HCT116 (cell line): ENCODE results near the gene NEK11.

Experiments used
- CEBPB ChIP-seq: IDR thresholded peaks from 2 replicates; pipeline ENCODE4 v1.6.1; 2012; ENCODE audit warnings: low read depth
- CTCF ChIP-seq, 3 experiments: fragments of 200-600 bp in 1 of 3; sonication (generic) in 1 of 3; IDR thresholded peaks in 2 of 3; conservative IDR thresholded peaks in 1 of 3; 2 replicates each; pipeline ENCODE4 v1.5.1; 2012 to 2017; ENCODE audit warnings: low read depth in 2 of 3, low read length in 2 of 3, antibody characterized with exemption in 1 of 3, borderline replicate concordance in 1 of 3, control low read depth in 1 of 3, mild to moderate bottlenecking in 1 of 3, mixed read lengths in 1 of 3, mixed run types in 1 of 3, moderate library complexity in 1 of 3; ENCODE audit not compliant: insufficient read depth in 1 of 3
- EZH2 ChIP-seq: fragments of 200-600 bp; sonication (generic); IDR thresholded peaks from 2 replicates; pipeline ENCODE4 v1.6.1; 2017; ENCODE audit warnings: antibody characterized with exemption, mixed run types
- EZH2phosphoT487 ChIP-seq: fragments of 200-600 bp; IDR thresholded peaks from 2 replicates; pipeline ENCODE4 v1.6.1; 2018; ENCODE audit warnings: antibody characterized with exemption, borderline replicate concordance
- MAX ChIP-seq: IDR thresholded peaks from 2 replicates; pipeline ENCODE4 v1.6.1; 2012
- SRF ChIP-seq: IDR thresholded peaks from 2 replicates; pipeline ENCODE4 v1.6.1; 2012; ENCODE audit warnings: low read depth
- TCF7L2 ChIP-seq: IDR thresholded peaks from 2 replicates; pipeline ENCODE4 v1.7.0; 2011; ENCODE audit warnings: borderline replicate concordance, inconsistent platforms; ENCODE audit not compliant: insufficient read depth, insufficient read length; ENCODE audit errors: extremely low read depth
- ZFX ChIP-seq: fragments of 450-650 bp; IDR thresholded peaks from 2 replicates; pipeline ENCODE4 v1.6.1; 2017
- ZNF274 ChIP-seq: fragments of 200-500 bp; sonication (Bioruptor generic); IDR thresholded peaks from 2 replicates; pipeline ENCODE4 v1.6.1; 2014; ENCODE audit warnings: mild to moderate bottlenecking, low read depth, low read length, inconsistent platforms
- TF ChIP-seq, protein P1 (sequence below): IDR thresholded peaks from 2 replicates; pipeline ENCODE4 v1.6.1; 2012
- TF ChIP-seq, protein P2 (sequence below): IDR thresholded peaks from 2 replicates; pipeline ENCODE4 v1.6.1; 2012; ENCODE audit warnings: low read depth

- no peak for TF ChIP-seq CTCF (IDR thresholded peaks at IDR 0.05 in 2 of 3, conservative IDR thresholded peaks at IDR 0.05 in 1 of 3; ENCODE audit: borderline replicate concordance in 1 of 3, insufficient read depth in 1 of 3, low read depth in 2 of 3, low read length in 2 of 3)
- TF ChIP-seq CEBPB = no peak
- no peak for TF ChIP-seq ZFX
- no peak for TF ChIP-seq EZH2
- TF ChIP-seq, protein P1, sequence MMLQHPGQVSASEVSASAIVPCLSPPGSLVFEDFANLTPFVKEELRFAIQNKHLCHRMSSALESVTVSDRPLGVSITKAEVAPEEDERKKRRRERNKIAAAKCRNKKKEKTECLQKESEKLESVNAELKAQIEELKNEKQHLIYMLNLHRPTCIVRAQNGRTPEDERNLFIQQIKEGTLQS = no peak
- no peak for TF ChIP-seq EZH2phosphoT487
- TF ChIP-seq, protein P2, sequence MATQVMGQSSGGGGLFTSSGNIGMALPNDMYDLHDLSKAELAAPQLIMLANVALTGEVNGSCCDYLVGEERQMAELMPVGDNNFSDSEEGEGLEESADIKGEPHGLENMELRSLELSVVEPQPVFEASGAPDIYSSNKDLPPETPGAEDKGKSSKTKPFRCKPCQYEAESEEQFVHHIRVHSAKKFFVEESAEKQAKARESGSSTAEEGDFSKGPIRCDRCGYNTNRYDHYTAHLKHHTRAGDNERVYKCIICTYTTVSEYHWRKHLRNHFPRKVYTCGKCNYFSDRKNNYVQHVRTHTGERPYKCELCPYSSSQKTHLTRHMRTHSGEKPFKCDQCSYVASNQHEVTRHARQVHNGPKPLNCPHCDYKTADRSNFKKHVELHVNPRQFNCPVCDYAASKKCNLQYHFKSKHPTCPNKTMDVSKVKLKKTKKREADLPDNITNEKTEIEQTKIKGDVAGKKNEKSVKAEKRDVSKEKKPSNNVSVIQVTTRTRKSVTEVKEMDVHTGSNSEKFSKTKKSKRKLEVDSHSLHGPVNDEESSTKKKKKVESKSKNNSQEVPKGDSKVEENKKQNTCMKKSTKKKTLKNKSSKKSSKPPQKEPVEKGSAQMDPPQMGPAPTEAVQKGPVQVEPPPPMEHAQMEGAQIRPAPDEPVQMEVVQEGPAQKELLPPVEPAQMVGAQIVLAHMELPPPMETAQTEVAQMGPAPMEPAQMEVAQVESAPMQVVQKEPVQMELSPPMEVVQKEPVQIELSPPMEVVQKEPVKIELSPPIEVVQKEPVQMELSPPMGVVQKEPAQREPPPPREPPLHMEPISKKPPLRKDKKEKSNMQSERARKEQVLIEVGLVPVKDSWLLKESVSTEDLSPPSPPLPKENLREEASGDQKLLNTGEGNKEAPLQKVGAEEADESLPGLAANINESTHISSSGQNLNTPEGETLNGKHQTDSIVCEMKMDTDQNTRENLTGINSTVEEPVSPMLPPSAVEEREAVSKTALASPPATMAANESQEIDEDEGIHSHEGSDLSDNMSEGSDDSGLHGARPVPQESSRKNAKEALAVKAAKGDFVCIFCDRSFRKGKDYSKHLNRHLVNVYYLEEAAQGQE = no peak
- TF ChIP-seq TCF7L2 = no peak
- no peak for TF ChIP-seq ZNF274
- no peak for TF ChIP-seq SRF
- no peak for TF ChIP-seq MAX
Observed at GRCh38 chr3:131397889-131398288, 371.2 kb downstream of the NEK11 start.
